Tibial artery (tissue), 4 donors: Measurements from ENCODE around the gene SH3BGRL3.
"Not testable (repeated sequence)": the region's sequence is repeated elsewhere in the genome, so short reads cannot be mapped to it uniquely, and the experiment has no call there.

Experiments used
- DNase-seq, 2 donors: peaks; one replicate each; pipeline ENCODE4 v3.0.0-alpha.2; 2019
- H3K27ac ChIP-seq, 2 donors: fragments of 200-600 bp; sonication (generic) in 1 of 2; 1 replicate in 1 of 2; 2 replicates in 1 of 2; pipeline ENCODE4 v1.5.1; 2018 to 2019; ENCODE audit warnings: mild to moderate bottlenecking in 1 of 2
- H3K27me3 ChIP-seq, 2 donors: fragments of 200-600 bp; sonication (generic) in 1 of 2; one replicate each; pipeline versions ENCODE4 v1.5.1 to v1.6.0; 2016 to 2019
- H3K36me3 ChIP-seq, 3 donors: fragments of 200-600 bp; sonication (generic) in 2 of 3; one replicate each; pipeline ENCODE4 v1.5.1; 2016 to 2019; ENCODE audit warnings: mild to moderate bottlenecking in 2 of 3
- H3K4me1 ChIP-seq, 4 donors: fragments of 200-600 bp; sonication (generic) in 2 of 4; 1 replicate in 3 of 4; 2 replicates in 1 of 4; pipeline ENCODE4 v1.5.1; 2016 to 2019
- H3K4me3 ChIP-seq, 2 donors: fragments of 200-600 bp; sonication (generic) in 1 of 2; 1 replicate in 1 of 2; 2 replicates in 1 of 2; pipeline ENCODE4 v1.5.1; 2018 to 2019; ENCODE audit warnings: mild to moderate bottlenecking in 2 of 2
- H3K9me3 ChIP-seq, 3 donors: fragments of 200-600 bp; sonication (generic) in 1 of 3; one replicate each; pipeline ENCODE4 v1.5.1; 2016 to 2019
- intact Hi-C: fragments of 100-400 bp; cut with DNase I; formaldehyde crosslinking; loops from one replicate; pipeline ENCODE4 v1.15.0; 2023; ENCODE audit warnings: low total_unique reads
- TF ChIP-seq, protein P1 (sequence below), 2 experiments: fragments of 200-600 bp in 1 of 2; fragments of 450-650 bp in 1 of 2; IDR thresholded peaks; one replicate each; pipeline ENCODE4 v1.5.1; 2017 to 2019; ENCODE audit warnings: antibody characterized with exemption in 2 of 2, mild to moderate bottlenecking in 1 of 2, moderate library complexity in 1 of 2

SH3BGRL3 gene

DNA sequence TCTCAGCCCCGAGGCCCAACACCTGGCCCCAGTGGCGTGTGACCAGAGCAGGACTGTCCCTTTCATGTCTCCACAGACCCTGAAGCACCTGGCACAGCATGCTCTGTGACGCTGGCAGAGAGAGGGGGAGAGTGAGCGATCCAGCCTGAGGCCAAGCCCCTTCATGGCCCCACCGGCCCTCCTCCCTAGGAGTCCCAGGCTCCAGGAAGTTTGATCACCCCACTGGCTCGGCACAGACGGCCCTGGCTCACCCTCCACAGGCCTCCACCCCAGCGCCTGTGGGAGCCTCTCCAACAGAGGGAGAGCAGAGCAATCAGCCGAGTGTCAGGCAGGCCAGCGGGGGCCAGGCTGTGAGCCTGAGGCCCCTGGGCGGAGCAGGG, 11.0 kb downstream of the SH3BGRL3 start:
- Histone ChIP-seq H3K27me3 (no peaks in the 10 kb centered on the region), H3K9me3 (no peaks in the 10 kb centered on the region), H3K36me3 (peaks cover 0 to 6% (median 0%) of the 10 kb centered on the region in 3 donors), H3K4me3 (no peak overlapping the region), H3K27ac (no peak overlapping the region), H3K4me1 (peaks cover 0 to 9% (median 0%) of the 10 kb centered on the region in 4 donors)
- no peak for DNase-seq
- TF ChIP-seq, protein P1, sequence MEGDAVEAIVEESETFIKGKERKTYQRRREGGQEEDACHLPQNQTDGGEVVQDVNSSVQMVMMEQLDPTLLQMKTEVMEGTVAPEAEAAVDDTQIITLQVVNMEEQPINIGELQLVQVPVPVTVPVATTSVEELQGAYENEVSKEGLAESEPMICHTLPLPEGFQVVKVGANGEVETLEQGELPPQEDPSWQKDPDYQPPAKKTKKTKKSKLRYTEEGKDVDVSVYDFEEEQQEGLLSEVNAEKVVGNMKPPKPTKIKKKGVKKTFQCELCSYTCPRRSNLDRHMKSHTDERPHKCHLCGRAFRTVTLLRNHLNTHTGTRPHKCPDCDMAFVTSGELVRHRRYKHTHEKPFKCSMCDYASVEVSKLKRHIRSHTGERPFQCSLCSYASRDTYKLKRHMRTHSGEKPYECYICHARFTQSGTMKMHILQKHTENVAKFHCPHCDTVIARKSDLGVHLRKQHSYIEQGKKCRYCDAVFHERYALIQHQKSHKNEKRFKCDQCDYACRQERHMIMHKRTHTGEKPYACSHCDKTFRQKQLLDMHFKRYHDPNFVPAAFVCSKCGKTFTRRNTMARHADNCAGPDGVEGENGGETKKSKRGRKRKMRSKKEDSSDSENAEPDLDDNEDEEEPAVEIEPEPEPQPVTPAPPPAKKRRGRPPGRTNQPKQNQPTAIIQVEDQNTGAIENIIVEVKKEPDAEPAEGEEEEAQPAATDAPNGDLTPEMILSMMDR (IDR thresholded peaks at IDR 0.05): no peak
- intact Hi-C loops: no loop called here

DNA sequence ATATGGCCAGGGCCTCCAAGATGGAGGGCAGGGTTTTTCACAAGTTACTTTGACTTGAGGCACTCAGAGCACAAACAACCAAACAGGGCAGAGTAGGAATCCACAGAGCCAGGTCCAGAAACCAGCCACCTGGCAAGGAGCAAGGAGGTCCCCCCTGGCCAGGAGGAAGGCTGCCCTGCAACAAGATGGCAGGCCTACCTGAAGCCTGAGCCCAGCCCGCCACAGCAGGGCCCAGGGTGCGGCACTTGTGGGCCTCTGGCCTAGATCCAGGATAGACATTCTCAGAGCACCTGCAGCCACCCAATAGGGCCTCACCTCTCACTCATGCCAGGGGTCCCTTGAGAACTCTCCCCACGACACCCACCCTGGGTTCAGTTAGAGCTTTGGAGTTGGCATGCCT, 11.5 kb downstream of the SH3BGRL3 start:
- intact Hi-C loops: no loop called here
- Histone ChIP-seq H3K4me3 (no peak overlapping the region), H3K36me3 (peaks cover 0 to 11% (median 0%) of the 10 kb centered on the region in 3 donors), H3K27me3 (no peaks in the 10 kb centered on the region), H3K4me1 (peaks cover 0 to 9% (median 0%) of the 10 kb centered on the region in 4 donors), H3K27ac (no peak overlapping the region), H3K9me3 (no peaks in the 10 kb centered on the region)
- TF ChIP-seq, protein P1 (IDR thresholded peaks at IDR 0.05): no peak
- no peak for DNase-seq

DNA sequence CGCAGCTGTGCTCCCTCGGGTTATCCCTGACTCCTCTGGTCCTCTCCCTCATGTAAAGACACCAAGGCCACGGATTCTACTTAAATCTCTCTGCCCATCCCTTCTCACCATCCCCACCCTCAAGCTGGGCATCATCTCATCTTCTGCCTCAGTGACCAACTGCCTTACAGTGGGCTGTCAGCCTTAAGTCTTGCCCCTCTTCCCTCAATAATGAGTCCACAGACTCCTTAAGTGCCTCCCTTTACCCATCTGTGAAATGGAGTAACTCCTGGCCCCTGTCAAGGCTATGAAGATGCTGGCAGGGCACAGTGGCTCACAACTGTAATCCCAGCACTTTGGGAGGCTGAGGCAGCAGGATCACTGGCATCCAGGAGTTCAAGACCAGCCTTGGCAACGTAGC, 12.1 kb downstream of the SH3BGRL3 start:
- no peaks in the 10 kb centered on the region for H3K9me3 ChIP-seq
- H3K27me3 ChIP-seq: no peaks in the 10 kb centered on the region
- TF ChIP-seq, protein P1 (IDR thresholded peaks at IDR 0.05): no peak
- no peak overlapping the region for H3K27ac ChIP-seq
- H3K36me3 ChIP-seq: peaks cover 0 to 16% (median 0%) of the 10 kb centered on the region in 3 donors
- H3K4me1 ChIP-seq: peaks cover 0 to 8% (median 0%) of the 10 kb centered on the region in 4 donors
- DNase-seq: no peak
- intact Hi-C loops: no loop called here
- no peak overlapping the region for H3K4me3 ChIP-seq

DNA sequence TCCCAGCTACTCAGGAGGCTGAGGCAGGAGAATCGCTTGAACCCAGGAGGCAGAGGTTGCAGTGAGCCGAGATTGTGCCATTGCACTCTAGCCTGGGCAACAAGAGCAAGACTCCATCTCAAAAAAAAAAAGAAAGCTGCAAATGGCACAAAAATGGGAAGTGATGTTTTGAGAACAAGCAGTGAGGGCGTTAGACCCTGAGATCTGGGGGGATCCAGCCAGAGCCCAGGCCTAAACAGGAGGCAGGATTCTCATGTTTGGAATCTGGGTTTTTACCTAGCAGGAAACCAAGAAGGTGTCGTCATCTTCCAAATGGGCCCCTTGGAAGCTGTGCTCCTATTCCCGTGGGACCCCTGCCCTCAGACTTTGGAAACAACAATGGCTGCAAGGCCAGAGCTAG, 12.8 kb downstream of the SH3BGRL3 start:
- H3K36me3 ChIP-seq: peaks cover 0 to 19% (median 0%) of the 10 kb centered on the region in 3 donors
- H3K4me1 ChIP-seq, H3K27ac ChIP-seq, H3K27me3 ChIP-seq, intact Hi-C loops, H3K4me3 ChIP-seq, DNase-seq, H3K9me3 ChIP-seq: not testable (repeated sequence)

DNA sequence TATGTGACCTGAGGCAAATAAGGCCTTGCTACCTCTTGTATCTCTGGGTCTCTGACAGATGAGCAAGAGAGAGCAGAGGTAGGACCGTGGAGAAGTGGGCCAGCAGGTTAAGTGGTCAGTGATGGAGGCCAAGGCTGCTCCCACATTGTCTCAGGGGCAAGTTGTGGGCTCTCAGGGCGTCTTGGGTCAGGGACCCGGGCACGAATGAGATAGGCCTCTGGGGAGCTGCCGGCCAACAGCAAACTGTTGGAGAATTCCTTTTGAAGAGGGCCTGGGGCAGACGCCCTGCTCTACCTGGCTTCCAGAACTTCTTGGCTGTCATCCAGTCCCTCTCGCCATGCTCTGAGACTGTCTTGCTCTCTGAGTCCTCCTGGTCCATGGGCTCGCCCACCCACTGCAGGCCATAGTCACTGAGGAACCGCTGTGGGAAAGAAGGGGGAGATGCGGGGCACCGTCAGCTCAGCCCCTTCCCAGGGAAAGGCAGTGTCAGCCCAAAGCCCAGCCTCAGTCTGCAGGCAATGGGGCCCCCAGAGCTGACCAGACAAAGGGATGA, 14.1 kb downstream of the SH3BGRL3 start:
- no peaks in the 10 kb centered on the region for H3K27me3 ChIP-seq
- no peaks in the 10 kb centered on the region for H3K9me3 ChIP-seq
- H3K4me1 ChIP-seq: no peaks in the 10 kb centered on the region
- H3K27ac ChIP-seq: no peak overlapping the region
- TF ChIP-seq, protein P1 (IDR thresholded peaks at IDR 0.05): no peak
- H3K36me3 ChIP-seq: peaks cover 0 to 19% (median 0%) of the 10 kb centered on the region in 3 donors
- no peak overlapping the region for H3K4me3 ChIP-seq
- intact Hi-C loops: no loop called here
- peak in 1 of 2 donors; percentile 55 for DNase-seq

DNA sequence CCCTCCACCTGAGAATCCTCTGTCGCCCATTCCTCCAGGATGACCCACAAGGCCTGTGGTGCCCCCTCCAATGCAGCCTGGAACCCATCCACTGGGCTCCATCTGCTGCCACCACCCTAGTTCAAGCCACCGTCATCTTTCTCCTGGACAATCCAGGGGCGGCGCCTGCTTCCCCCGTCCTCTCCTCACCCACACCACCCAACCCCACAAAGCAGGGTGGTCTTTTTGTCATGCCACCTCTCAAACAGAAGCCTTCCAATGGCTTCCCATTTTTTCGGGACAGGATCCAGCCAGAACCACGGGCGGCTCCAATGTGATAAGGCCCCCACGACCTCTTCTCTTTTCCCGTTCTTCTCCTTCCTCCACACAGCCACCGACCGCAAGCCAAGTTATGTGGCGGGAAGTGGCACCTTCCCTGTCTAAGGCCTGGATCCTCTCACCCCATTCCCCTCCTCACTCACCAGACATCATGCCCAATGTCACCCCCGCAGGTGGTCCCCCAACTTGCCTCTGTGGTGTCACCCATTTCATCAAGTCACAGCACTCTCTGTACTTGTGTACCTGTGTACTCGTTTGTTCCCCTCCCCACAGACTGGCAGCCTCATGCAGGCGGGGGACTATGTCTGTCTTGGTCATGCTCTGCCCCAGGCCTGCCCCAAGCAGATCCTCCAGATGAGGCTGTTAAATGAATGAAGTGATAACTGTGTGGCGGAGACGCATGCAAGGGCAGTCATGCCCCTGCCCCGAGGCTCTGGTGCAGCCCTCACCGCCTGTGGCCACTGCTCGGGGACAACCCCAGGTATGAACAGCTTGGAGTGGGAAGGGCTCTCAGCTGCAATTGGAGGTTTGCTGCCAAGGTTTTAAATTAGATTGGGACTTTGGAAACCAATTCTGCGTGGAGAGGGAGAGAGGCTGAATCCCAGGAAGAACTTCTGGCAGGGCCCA, 15.6 kb downstream of the SH3BGRL3 start:
- Histone ChIP-seq H3K4me1 (no peaks in the 10 kb centered on the region), H3K36me3 (peaks cover 0 to 19% (median 0%) of the 10 kb centered on the region in 3 donors), H3K4me3 (no peak overlapping the region), H3K27me3 (peaks cover 0 to 1% of the 10 kb centered on the region in 2 donors), H3K9me3 (no peaks in the 10 kb centered on the region), H3K27ac (no peak overlapping the region)
- TF ChIP-seq, protein P1 (IDR thresholded peaks at IDR 0.05): no peak
- intact Hi-C loops: no loop called here
- no peak for DNase-seq
